Inflammatory macrophage treated with lipopolysaccharide for 4 hours (primary cell): ENCODE measurements around the gene FBXO42.

Source experiments
- DNase-seq: peaks from one replicate; pipeline ENCODE4 v3.0.0-alpha.2; 2020

FBXO42 gene

DNA sequence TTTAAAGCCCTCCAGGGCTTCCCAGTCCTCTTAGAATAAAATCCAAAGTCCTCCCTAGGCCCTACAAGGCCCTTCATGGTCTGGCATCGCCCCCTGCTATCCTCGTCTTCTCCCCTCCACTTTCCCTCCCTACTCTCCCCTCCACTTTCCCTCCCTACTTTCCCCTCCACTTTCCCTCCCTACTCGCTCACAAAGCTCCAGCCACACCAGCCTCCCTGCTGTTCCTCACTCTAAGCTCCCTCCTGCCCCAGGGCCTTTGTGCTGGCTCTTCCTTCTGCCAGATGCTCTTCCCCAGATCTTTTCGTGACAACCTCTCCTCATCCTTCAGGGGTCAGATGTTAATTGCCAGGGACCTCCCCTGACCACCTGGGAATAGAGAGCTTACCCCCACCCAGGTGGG, 152.6 kb downstream of the FBXO42 start:
- DNase-seq = no peak

DNA sequence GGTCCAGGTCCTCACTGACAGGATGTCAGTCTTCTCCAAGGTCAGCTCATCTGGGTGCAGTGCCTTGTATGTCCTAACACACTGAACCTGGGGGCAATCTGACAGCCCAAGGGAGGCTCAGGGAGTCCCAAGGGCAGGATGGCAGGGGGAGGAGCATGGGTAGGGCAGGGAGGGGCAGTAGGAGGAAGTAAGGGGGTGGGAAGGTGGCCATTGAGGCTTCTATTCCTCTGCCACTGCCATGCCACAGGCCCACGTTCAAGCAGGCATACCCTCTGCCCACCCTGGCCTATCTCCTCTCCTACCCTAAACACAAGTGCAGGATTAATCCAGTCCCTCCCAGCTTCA, 153.2 kb downstream of the FBXO42 start:
- no peak for DNase-seq

DNA sequence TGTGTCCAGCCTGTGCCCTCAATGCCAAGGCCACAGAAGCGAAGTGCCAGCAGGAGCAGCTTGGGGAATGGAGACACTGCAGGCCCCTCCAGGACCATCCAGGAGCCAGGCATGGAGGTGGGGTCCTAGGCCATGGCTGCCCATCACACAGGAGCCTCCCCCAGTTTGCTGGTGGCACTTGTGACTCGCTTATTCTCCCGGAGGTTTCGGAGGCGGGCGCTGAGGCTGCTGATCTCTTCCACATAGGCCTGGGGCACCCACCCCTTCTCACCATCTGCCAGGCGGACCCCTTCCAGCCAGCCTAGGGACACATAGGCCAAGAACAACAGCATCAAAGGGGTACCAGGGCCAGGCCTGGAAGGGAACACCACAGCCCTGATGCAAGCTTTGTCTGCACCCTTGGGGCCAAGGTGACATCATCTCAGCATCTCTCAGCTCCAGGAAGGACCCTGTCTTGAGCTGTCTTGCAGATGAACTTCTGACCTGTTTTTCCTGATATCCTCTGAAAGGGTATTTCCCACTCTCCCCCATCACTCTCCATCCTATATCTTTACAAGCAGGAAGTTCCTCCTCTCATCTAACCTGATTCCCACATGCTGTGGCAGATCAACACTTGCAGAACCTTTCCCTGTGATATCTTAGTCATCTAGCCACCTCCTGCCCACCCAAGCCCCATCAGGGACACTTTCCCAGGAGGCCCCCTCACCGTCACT, 153.7 kb downstream of the FBXO42 start:
- DNase-seq = no peak

DNA sequence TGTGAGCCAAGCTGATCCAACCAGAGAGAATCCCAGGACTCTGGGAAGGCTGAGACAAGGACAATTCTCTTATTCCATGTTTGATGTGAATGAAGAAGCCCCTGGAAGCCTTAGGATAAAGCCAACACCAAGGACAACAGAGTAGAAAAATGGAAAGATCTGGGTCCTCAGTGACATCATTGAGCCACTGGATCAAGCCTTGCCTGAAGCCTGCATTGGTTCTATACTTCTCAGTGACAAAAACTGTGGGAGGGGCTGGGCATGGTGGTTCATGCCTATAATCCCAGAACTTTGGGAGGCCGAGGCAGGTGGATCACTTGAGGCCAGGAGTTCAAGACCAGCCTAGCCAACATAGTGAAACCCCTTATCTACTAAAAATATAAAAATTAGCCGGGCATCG, 155.4 kb downstream of the FBXO42 start:
- DNase-seq = no peak
